GM21619 (cell line): ENCODE results near the gene DHDDS.
A peak's percentile ranks its signal among the peaks of the same experiment; 100 is the strongest.

Experiments used
- ATAC-seq: cut with Tn5 transposase; IDR thresholded peaks from one replicate; pipeline ENCODE4 v1.9.1; 2021; ENCODE audit not compliant: unreplicated experiment

Gene DHDDS

GRCh38 chr1:26417111-26417759 is 14.9 kb upstream of the DHDDS start:
- no peak for ATAC-seq

DNA sequence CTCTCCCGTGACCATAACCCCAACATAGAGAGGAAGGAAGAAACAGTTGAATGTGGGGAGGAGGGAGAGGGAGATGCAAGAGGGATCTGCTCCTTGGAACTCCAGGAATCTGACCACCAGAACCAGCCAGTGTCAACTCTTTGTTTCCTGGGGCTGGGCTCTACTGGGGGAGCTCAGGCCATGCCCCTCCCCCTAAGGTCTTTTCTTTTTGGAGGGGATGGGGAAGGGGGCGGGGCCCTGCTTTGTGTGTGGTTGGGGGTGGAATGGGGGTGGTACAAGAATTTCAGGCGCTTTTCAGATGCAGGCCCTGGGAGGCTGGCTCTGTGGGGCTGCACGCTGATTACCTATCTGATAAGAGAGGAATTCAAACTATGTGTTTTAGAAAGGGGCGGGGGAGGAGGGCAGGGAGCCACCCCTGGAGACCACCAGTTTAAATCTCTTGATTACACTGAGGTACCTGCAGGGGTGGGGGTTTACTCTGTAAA is 13.2 kb upstream of the DHDDS start:
- ATAC-seq: no peak

DNA sequence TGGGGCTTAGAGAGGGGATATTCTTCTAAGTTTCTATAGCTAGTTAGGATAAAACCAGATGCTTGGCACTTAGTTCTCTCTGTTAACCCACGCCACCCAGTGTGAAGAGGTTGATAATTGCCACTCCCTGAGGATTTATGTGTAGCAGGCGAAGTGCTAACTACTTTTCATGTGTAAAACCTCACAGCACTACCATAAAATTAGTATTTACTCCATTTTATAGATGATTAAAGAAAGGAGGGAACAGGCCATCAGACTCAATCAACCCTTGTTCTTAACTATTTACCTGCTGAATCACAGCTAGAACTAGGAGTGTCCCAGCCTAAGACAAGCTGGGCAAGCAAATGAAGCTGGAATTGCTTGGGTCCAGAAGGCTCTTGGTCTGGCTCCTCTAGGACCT is 12.6 kb upstream of the DHDDS start:
- no peak for ATAC-seq

- no peak for ATAC-seq
These were observed 2.4 kb upstream of the DHDDS start for GRCh38 chr1:26429721-26430120.

- no peak for ATAC-seq
These were observed 672 bp downstream of the DHDDS start for GRCh38 chr1:26432793-26433192.

GRCh38 chr1:26434161-26434752 is 2.1 kb downstream of the DHDDS start:
- ATAC-seq: no peak

DNA sequence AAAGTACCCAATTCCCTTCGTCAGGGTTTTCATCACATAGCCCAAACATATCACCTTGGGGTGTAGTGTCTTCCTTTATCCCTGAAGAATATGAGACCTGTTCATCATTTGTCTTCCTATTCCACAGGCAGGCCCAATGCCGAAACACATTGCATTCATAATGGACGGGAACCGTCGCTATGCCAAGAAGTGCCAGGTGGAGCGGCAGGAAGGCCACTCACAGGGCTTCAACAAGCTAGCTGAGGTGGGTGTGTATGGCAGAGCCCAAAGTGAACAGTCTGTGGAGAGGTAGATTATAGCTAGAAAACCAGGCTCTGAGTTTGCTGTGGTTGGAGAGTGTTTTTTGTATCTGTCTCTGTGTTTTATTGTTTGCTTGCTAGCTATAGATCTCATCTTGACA is 5.9 kb downstream of the DHDDS start:
- ATAC-seq: no peak

DNA sequence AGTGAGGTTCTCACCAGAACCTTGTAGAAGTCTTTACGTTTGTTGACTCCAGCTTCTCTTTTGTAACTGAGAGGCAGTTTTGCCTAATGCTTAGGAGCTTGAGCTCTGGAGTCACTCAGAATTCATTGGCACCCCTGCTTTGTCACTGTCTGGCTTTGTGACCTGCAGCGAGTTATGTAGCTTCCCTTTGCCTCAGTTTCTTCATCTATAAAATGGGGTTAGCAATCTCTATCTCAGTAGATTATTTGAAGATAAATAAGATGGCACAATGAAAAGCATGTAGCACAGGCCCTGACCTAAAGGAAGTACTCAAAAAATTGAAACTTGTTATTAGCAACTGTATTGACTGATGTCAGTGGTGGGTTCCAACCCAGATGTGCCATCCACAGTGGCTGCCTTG is 8.1 kb downstream of the DHDDS start:
- no peak for ATAC-seq

- no peak for ATAC-seq
These were observed 17.7 kb downstream of the DHDDS start for GRCh38 chr1:26449868-26450267.

DNA sequence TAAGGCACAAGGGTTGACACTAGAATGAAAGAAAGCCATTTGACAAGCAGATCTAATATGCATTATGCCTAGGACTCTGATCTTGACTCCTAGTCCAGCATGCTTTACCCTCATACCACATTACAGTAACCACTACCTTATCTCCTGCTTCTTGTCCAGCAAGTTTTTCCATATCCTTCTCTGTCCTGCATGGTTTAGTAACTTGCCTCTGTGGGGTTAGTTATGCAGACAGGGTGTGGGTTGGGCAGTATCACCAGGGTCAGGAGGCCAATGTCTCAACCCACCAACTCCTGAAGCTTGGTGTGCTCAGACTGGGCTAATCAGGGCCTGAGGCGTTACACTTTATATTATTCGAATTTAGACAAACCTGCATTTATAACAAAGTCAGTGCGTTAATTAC is 18.8 kb downstream of the DHDDS start:
- no peak for ATAC-seq

DNA sequence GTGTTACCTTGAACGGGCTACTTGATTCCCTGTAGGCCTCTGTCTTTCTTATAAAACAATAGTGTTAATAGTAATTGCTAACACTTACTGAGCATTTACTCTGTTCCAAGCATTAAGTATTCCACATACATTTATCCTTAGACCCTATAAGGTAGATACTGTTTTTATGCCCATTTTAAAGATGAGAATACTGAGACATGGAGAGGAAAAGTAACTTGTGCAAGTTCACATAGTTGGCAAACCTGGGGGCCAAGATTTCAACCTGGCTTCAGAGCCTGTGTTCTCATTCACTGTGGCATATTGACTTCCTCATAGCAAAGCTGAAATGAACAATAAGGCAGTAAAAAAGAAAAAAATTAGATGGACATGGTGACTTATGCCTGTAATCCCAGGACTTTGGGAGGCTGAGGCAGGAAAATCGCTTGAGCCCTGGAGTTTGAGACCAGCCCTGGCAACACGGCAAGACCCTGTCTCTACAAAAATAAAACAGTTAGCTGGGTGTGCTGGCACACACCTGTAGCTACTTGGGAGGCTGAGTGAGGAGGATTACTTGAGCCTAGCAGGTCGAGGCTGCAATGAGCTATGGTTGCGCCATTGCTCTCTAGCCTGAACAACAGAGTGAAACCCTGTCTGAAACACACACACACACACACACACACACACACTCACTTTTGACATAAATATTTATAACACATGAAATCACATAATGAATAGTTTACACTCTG is 20.5 kb downstream of the DHDDS start:
- ATAC-seq: no peak

DNA sequence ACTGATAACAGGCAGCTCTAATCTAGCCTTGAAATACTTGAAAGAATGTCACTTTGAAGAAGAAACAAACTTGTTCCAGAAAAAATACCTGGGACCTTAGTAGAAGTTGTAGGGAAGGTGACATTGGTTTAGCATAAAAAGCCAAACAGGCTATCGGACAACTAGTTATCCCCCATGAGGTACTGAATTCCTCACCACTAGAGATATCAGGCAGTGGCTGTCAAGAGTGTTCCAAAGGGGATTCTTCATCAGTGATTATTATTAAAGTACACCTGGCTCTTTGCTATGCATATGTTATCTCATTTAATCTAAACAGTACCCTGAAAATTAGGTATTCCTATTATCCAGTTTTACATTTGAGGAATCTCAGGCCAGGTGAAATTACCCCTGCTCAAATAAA is 27.0 kb downstream of the DHDDS start:
- ATAC-seq: no peak

GRCh38 chr1:26459573-26460031 is 27.5 kb downstream of the DHDDS start:
- ATAC-seq: no peak

- no peak for ATAC-seq
These were observed 36.8 kb downstream of the DHDDS start for GRCh38 chr1:26468911-26469310.

- ATAC-seq: no peak
These were observed 37.4 kb downstream of the DHDDS start for GRCh38 chr1:26469558-26469957.

GRCh38 chr1:26470878-26471497 is 38.9 kb downstream of the DHDDS start:
- no peak for ATAC-seq

DNA sequence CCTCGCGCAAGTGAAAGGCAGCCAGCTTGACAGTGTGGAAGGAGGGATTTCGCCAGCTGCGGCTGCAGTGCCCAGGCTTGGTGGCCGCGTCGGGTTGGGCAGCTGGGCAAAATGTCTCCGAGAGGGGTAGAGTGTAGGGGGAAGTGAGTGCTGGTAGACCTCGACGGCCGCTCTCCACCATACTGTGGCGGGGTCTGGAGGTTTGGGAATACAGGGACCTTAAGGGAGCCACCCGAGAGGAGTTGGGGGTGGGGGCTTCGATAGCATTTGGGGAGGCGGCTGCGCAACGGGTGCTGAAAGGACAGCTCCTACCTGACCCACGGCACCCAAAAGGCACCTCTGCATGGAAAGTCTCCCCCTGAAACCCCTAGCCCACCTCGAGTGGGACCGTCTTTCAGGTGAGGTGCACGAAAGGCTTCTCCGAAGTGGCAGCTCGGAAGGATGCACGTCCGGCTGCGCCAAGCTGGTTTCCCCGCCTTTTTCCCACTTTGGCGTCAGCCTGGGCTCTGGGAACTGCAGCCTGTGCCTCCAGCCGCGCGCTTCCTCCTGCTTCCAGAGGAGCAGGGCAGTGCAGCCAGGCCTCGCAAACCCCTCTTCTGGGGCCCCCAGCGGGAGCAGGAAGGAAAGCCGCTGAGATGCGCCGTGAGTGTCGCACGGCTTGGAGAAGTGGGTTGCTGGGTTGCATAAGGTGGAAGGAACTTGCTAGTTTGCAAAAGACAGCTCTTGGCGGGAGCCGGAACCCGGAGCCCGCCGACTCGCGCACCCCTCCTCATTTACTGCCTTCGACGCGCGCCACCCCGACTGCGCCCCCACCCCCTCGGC is 39.6 kb downstream of the DHDDS start:
- no peak for ATAC-seq

DNA sequence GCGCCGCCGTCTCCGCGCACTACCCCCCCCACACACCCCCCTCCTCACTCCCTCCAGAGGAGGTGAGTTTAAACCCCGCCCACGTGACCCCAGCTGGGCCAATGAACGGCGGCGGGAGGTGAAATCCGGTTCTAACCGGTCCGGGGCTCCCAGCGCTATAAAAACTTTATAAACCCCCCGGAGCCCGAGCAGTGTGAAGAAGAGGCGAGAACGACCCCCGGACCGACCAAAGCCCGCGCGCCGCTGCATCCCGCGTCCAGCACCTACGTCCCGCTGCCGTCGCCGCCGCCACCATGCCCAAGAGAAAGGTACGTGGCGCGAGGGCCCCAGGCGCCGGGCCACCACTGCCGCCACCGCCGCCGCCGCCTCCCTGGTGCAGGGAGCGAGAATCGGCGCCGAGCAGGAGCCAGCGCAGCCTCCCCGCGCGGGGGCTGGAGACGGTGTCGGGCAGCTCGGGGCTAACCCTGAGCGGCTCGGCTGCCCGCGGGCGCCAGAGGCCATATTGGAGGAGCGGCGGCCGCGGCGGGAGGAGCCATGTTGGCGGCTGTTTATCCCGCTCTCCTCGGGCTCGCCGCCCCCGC is 40.3 kb downstream of the DHDDS start, which contains the start of gene HMGN2:
HMGN2 (plus strand) TSS at position 121 of the 581 bp plus-strand sequence; CDS start at position 294, 173 bp downstream.
- peak; percentile 39 for ATAC-seq

DNA sequence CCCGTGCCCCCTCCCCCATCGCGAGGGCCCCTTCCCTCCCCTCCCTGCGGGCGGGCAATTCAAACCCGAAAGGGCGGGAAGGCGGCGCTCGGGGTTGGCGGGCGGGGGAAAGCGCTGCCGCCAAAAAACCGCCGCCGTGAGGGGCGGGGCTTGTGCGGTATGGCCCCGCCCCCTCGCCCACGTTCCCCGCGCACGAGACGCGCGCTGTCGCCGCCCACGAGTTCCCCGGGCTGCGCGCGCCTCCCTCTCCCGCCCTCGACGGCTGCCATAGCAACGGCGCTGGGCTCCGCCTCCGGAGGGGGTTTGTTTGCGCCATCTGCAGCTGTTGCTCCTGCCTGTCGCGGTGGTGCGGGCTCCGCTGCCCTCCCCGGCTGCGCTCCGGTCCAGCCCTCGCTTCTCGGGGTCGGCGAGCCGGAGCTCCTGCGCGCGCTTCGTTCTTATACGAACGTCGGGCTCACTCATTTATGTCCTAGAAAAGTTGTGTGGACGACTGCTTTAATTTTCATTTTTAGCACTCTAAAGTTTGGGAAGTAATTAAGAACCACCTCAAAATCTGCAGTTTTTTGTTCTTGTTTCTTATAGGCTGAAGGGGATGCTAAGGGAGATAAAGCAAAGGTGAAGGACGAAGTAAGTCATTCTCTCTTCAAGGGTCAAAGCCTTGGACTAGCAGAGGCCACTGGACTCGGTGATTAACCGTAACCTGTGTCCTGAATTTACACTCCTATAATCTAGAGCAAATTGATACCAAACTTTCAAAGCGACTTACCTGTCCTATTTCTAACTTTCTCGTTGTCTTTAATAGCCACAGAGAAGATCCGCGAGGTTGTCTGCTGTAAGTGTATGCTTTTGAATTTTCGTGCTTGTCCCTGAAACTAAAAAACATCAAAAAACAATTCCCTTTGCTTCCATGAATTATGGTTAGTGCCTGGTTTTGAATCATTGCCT is 41.1 kb downstream of the DHDDS start:
- peak; percentile 70 for ATAC-seq
